HepG2 (cell line): Measurements from ENCODE around the gene TTF2. TPM values are rescaled to one million over a fixed set of nuclear protein-coding genes. Genes with fewer than 3 reads are reported as not detected.

Experiments used
- ATAC-seq: fragments of 200-7000 bp; cut with Tn5 transposase; 3 replicates; pipeline ENCODE4 v1.9.1; 2020; ENCODE audit warnings: mild to moderate bottlenecking, moderate library complexity
- BruUV-seq: library from RNA; stranded (reverse); fragments of 400-500 nt; replicated peaks from 2 replicates; lab custom pipeline; 2021; lab: Mats Ljungman, UMichigan
- CTCF ChIA-PET: fragments of 300-600 bp; formaldehyde crosslinking; extraction: SDS; loops from one replicate; lab custom pipeline; 2021; ENCODE audit warnings: low total read pairs, inconsistent platforms, low intra/inter-chr PET ratio; lab: Yijun Ruan, JAX
- POLR2A ChIA-PET: fragments of 350-600 bp; sonication (Branson Sonifier 250); formaldehyde crosslinking; loops from one replicate; lab custom pipeline; 2020; ENCODE audit warnings: antibody characterized with exemption, inconsistent platforms; lab: Yijun Ruan, JAX
- DNase-seq: peaks from one replicate; pipeline ENCODE4 v3.0.0-alpha.2; 2015; ENCODE audit warnings: low spot score
- FAIRE-seq: peaks from 3 replicates; lab custom pipeline; 2011; peaks lifted over from hg19 to GRCh38; lab: Jason Lieb, UNC
- H2AFZ ChIP-seq: one replicate; pipeline ENCODE4 v1.6.1; 2011; ENCODE audit warnings: low read length, inconsistent platforms
- H3K27ac ChIP-seq: fragments of 300-600 bp; 3 replicates; pipeline ENCODE4 v1.8.0; 2011; ENCODE audit warnings: mixed run types, mild to moderate bottlenecking, mixed read lengths, low read length, inconsistent platforms; ENCODE audit not compliant: insufficient read depth; ENCODE audit errors: extremely low read length
- H3K27me3 ChIP-seq, 2 experiments: fragments of 200-600 bp in 1 of 2; 2 replicates in 1 of 2; 3 replicates in 1 of 2; pipeline versions ENCODE4 v1.6.0 to v1.8.0; 2011; ENCODE audit warnings: low read length in 2 of 2, mild to moderate bottlenecking in 2 of 2, moderate library complexity in 2 of 2, inconsistent platforms in 1 of 2; ENCODE audit not compliant: insufficient read depth in 2 of 2, control insufficient read depth in 1 of 2
- H3K36me3 ChIP-seq, 2 experiments: fragments of 200-600 bp in 1 of 2; replicated peaks in 1 of 2; 2 replicates in 1 of 2; 3 replicates in 1 of 2; pipeline versions ENCODE4 v1.5.1 to v1.8.0; 2011; ENCODE audit warnings: low read length in 2 of 2, inconsistent platforms in 1 of 2; ENCODE audit not compliant: insufficient read depth in 2 of 2, control insufficient read depth in 1 of 2
- H3K4me1 ChIP-seq: 2 replicates; pipeline ENCODE4 v1.5.1; 2012; ENCODE audit warnings: low read length, inconsistent platforms; ENCODE audit not compliant: insufficient read depth
- H3K4me2 ChIP-seq: 2 replicates; pipeline ENCODE4 v1.6.0; 2011; ENCODE audit warnings: low read depth, low read length, inconsistent platforms
- H3K4me3 ChIP-seq, 3 experiments: fragments of 200-600 bp in 1 of 3; sonication (generic), shearing (Covaris generic) in 1 of 3; replicated peaks in 1 of 3; 2 replicates each; pipeline ENCODE4 v1.5.1; 2011 to 2016; ENCODE audit warnings: low read length in 3 of 3, inconsistent platforms in 2 of 3, low read depth in 2 of 3, mild to moderate bottlenecking in 2 of 3, control low read depth in 1 of 3, mixed read lengths in 1 of 3; ENCODE audit not compliant: insufficient read depth in 1 of 3
- H3K79me2 ChIP-seq: one replicate; pipeline ENCODE4 v1.6.1; 2011; ENCODE audit warnings: low read length, inconsistent platforms; ENCODE audit not compliant: insufficient read depth
- H3K9ac ChIP-seq: 2 replicates; pipeline ENCODE4 v1.6.0; 2011; ENCODE audit warnings: mild to moderate bottlenecking, low read depth, low read length, inconsistent platforms; ENCODE audit not compliant: insufficient read depth
- H3K9me3 ChIP-seq: 2 replicates; pipeline ENCODE4 v1.5.1; 2012; ENCODE audit warnings: mild to moderate bottlenecking, low read length
- H4K20me1 ChIP-seq: 2 replicates; pipeline ENCODE4 v1.6.0; 2011; ENCODE audit warnings: inconsistent platforms, mild to moderate bottlenecking, low read length, moderate library complexity; ENCODE audit not compliant: insufficient read depth
- ADNP ChIP-seq: sonication (generic); formaldehyde crosslinking; IDR thresholded peaks from 2 replicates; pipeline ENCODE4 v1.4.0; 2020; ENCODE audit warnings: missing genetic modification reagents
- AKNA ChIP-seq: sonication (generic); formaldehyde crosslinking; IDR thresholded peaks from 2 replicates; pipeline ENCODE4 v1.4.0; 2020; ENCODE audit warnings: missing genetic modification reagents, borderline replicate concordance
- BCL6 ChIP-seq: IDR thresholded peaks from 2 replicates; pipeline ENCODE4 v1.6.1; 2016; ENCODE audit warnings: missing genetic modification reagents, missing compliant biosample characterization
- CBX5 ChIP-seq: sonication (generic); formaldehyde crosslinking; IDR thresholded peaks from 2 replicates; pipeline ENCODE4 v1.4.0; 2020; ENCODE audit warnings: missing genetic modification reagents, borderline replicate concordance
- CHD2 ChIP-seq: IDR thresholded peaks from 2 replicates; pipeline ENCODE4 v1.6.1; 2011; ENCODE audit warnings: low read depth, low read length, improper control_type of control experiment
- GLI4 ChIP-seq: sonication (generic); formaldehyde crosslinking; IDR thresholded peaks from 2 replicates; pipeline ENCODE4 v1.5.1; 2020; ENCODE audit warnings: missing genetic modification reagents, mild to moderate bottlenecking, moderate library complexity, borderline replicate concordance
- HNF1B ChIP-seq: sonication (generic); formaldehyde crosslinking; IDR thresholded peaks from 2 replicates; pipeline ENCODE4 v1.5.1; 2020; ENCODE audit warnings: mild to moderate bottlenecking, moderate library complexity, missing genetic modification reagents
- KDM5B ChIP-seq: sonication (generic); formaldehyde crosslinking; IDR thresholded peaks from 2 replicates; pipeline ENCODE4 v1.4.0; 2020; ENCODE audit warnings: missing genetic modification reagents, mild to moderate bottlenecking, borderline replicate concordance
- MYPOP ChIP-seq: sonication (generic); formaldehyde crosslinking; IDR thresholded peaks from 2 replicates; pipeline ENCODE4 v1.8.1; 2023; ENCODE audit warnings: mild to moderate bottlenecking, moderate library complexity, missing genetic modification reagents
- RELA ChIP-seq: sonication (generic); formaldehyde crosslinking; IDR thresholded peaks from 2 replicates; pipeline ENCODE4 v1.4.0; 2020; ENCODE audit warnings: missing genetic modification reagents
- TFE3 ChIP-seq: IDR thresholded peaks from 2 replicates; pipeline ENCODE4 v1.6.1; 2016
- ZFP1 ChIP-seq: IDR thresholded peaks from 2 replicates; pipeline ENCODE4 v1.6.1; 2016
- ZNF34 ChIP-seq: sonication (generic); formaldehyde crosslinking; IDR thresholded peaks from 2 replicates; pipeline ENCODE4 v1.4.0; 2020; ENCODE audit warnings: mild to moderate bottlenecking, missing genetic modification reagents, borderline replicate concordance
- ZNF496 ChIP-seq: sonication (generic); formaldehyde crosslinking; IDR thresholded peaks from 2 replicates; pipeline ENCODE4 v1.8.1; 2023; ENCODE audit warnings: mild to moderate bottlenecking, moderate library complexity, missing genetic modification reagents; ENCODE audit not compliant: insufficient replicate concordance
- ZSCAN25 ChIP-seq: sonication (generic); formaldehyde crosslinking; IDR thresholded peaks from 2 replicates; pipeline ENCODE4 v1.8.0; 2022; ENCODE audit warnings: mild to moderate bottlenecking, missing genetic modification reagents
- WGBS: methylation state at CpG from one replicate; pipeline ENCODE4 v1.1.6; 2017; ENCODE audit warnings: low lambda C conversion rate; 5-methylcytosine and 5-hydroxymethylcytosine counted together
- in situ Hi-C: cut with HindIII; loops from 2 replicates; pipeline ENCODE4 v1.10.0; 2017; ENCODE audit warnings: low pct_unique_long_range_greater_than_20kb; ENCODE audit not compliant: extremely low pct_ligation_motif_present
- intact Hi-C: fragments of 100-400 bp; cut with micrococcal nuclease; formaldehyde crosslinking; loops from one replicate; pipeline ENCODE4 v1.10.0; 2022; ENCODE audit not compliant: unreplicated experiment
- polyA plus RNA-seq, 8 experiments: library from polyadenylated mRNA; depleted of rRNA in 3 of 8; stranded (reverse) in 7 of 8; unstranded in 1 of 8; fragments of >200 nt; fragmentation: Illumina TruSeq in 4 of 8; extraction: Trizol in 4 of 8; gene quantifications; 2 replicates each; pipeline versions ENCODE4 v1.2.1 to v1.2.3, GENCODE V29; 2011 to 2016; ENCODE audit warnings: low read depth in 4 of 8, missing spikeins in 1 of 8, mixed read lengths in 1 of 8; ENCODE audit not compliant: insufficient read depth in 1 of 8
- total RNA-seq, 5 experiments: library from RNA; depleted of rRNA; stranded (reverse); fragments of >200 nt; fragmentation: Illumina TruSeq; extraction: Trizol; gene quantifications; 2 replicates each; pipeline ENCODE4 v1.2.3, GENCODE V29; 2016; ENCODE audit warnings: low read depth in 1 of 5

TTF2 gene
- total and polyA plus RNA-seq, 2 of the 13 experiments (the other 11 are each of a cell fraction or from before 2014, with no cell fraction given), result 12.8 to 48.9 TPM

- DNase-seq, result no peak
- H3K9ac ChIP-seq, result no peak overlapping the region
- 96% methylated on average over 2 of the region's 2 CpGs for WGBS
- TF ChIP-seq MYPOP, result no peak
- TF ChIP-seq HNF1B (CRISPR knock-in tag), result no peak
- no peak for TF ChIP-seq ZNF34 (CRISPR knock-in tag)
- TF ChIP-seq ZFP1 (CRISPR knock-in tag), result no peak
- no peak for TF ChIP-seq RELA (CRISPR knock-in tag)
- TF ChIP-seq ZNF496 (CRISPR knock-in tag), result no peak
- TF ChIP-seq AKNA (CRISPR knock-in tag), result no peak
- TF ChIP-seq ZSCAN25 (CRISPR knock-in tag), result no peak
- TF ChIP-seq CBX5 (CRISPR knock-in tag), result no peak
- no peak for TF ChIP-seq BCL6 (CRISPR knock-in tag)
- no peak for TF ChIP-seq ADNP (CRISPR knock-in tag)
- TF ChIP-seq GLI4 (CRISPR knock-in tag), result no peak
- no peak for TF ChIP-seq CHD2
- no peak for TF ChIP-seq TFE3 (CRISPR knock-in tag)
- TF ChIP-seq KDM5B (CRISPR knock-in tag), result no peak
- BruUV-seq, result no TSS peak
- H3K36me3 ChIP-seq, result peaks cover 4 to 6% of the 10 kb centered on the region in 2 experiments; a peak in 3 of 5 replicates
- H3K4me1 ChIP-seq, result 0 out of 2 replicates have a peak, but pooled peaks cover 7% of the 10 kb centered on the region
- no peaks in the 10 kb centered on the region for H4K20me1 ChIP-seq
- H3K79me2 ChIP-seq, result no peaks in the 10 kb centered on the region
- H3K27me3 ChIP-seq, result no peaks in the 10 kb centered on the region
- ChIA-PET POLR2A (no interaction called here), CTCF (no interaction called here)
- in situ Hi-C loops (no loop called here), intact Hi-C loops (no loop called here)
- no peak overlapping the region for H3K4me3 ChIP-seq
- H3K27ac ChIP-seq, result no peak overlapping the region
- no peak for FAIRE-seq
- no peak overlapping the region for H3K4me2 ChIP-seq
- no peak for ATAC-seq
- H3K9me3 ChIP-seq, result no peaks in the 10 kb centered on the region
- H2AFZ ChIP-seq, result no peak overlapping the region
Observed at GRCh38 chr1:117106478-117106877, 46.4 kb downstream of the TTF2 start.
